ENCODE results near the gene TASP1.
A peak's percentile ranks its signal among the peaks of the same experiment; 100 is the strongest.

The TASP1 gene

DNA sequence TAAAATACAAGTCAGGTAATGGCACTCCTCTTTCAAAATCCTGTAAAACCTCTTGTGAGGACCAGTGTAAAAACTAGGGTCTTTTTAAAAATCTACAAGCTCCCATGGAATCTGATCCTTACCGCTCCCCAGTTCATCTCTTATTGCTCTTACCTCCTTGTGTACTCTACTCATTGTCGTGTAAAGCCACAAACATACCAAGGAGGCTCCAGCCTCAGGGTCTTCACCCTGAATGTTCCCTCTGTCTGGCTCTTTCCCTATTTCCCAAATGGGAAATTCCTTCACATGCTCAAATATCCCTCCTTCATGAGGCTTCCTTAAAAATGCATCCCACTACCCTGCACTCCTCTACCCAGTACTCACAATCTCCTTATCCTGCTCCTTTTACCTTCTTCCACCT, 67.1 kb downstream of the TASP1 start:
- DNase-seq (ENCODE audit: low read depth): no peak

DNA sequence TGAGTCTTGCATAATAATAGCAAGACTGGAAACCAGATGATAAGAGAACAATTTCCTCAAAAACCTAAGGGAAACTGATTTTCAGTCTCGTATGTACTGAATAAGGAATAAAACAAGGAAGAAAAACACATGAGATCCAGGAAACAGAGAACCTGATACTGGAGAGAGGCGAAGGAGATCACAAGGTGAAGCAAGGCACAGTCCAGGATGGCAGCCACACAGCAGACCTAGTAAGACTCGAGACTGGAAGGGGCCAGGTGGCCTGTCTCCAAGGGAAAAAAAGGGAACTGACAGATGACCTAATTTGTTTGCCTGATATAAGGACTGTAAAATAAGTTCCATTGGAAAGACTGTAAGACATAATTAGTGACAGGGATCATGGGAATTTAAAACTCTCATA, 71.1 kb downstream of the TASP1 start:
- DNase-seq (ENCODE audit: low read depth): no peak

DNA sequence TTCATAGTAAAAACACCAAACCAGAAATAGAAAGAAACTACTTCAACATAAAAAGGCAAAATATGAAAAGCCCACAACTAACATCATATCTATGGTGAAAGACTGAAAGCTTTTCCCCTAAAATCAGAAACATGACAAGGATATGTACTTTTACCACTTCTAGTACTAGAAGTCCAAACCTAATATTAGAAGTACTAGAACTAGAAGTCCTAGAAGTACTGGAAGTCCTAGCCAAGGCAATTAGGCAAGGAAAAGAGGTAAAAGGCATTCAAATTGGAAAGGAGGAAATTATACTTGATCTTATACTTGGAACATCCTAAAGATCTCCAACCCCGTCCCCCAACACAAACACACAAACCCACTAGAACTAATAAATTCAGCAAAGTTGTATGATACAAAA, 74.9 kb downstream of the TASP1 start:
- no peak for DNase-seq (ENCODE audit: low read depth)

DNA sequence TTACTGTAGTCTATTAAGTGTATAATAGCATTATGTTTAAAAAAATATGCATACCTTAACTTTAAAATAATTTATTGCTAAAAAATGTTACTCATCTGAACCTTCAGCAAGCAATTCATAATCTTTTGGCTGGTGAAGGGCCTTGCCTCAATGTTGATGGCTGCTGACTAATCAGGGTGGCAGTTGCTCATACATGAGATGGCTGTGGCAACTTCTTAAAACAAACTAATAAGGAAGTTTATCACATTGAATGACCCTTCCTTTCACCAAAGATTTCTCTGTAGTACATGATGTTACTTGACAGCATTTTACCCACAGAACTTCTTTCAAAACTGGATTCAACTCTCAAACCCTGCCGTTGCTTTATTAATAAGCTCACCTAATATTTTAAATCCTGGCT, 84.0 kb downstream of the TASP1 start:
- no peak for DNase-seq (ENCODE audit: low read depth)

DNA sequence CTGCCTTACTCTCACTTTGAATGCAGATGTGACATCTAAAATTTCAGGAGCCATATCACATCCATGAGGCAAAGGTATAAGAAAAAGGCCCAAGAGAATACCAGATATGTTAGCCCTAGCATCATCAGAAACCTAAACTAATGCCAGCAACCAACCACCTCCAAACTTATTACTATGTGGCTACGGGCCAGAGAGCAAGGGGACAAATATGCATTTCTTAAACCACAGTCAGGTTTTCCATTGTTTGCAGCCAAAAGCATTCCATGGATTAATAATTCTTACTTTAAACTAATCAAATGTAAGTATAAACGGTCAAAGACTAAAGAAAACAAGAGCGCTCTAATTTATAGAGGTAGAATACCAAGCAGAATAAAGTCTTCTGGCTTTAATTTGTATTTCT, 84.7 kb downstream of the TASP1 start:
- no peak for DNase-seq (ENCODE audit: low read depth)

DNA sequence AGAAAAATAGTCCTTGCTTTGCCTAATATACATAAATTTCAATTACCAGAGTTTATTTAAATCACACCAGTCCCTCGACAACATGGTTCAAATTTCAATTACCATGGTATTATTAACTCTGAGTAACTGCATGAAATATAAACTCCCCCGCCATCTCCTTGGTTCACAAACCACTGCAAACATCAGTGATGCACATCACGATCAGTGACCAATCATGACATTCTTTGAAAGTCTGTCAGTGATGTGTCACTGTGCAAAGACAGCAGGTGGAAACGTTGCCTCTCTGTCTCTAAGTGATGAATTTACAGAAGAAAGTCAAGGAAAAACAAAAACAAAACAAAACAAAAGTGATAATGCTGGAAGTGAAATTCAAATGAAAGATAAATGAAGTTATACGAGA, 86.7 kb downstream of the TASP1 start:
- DNase-seq (ENCODE audit: low read depth): no peak

DNA sequence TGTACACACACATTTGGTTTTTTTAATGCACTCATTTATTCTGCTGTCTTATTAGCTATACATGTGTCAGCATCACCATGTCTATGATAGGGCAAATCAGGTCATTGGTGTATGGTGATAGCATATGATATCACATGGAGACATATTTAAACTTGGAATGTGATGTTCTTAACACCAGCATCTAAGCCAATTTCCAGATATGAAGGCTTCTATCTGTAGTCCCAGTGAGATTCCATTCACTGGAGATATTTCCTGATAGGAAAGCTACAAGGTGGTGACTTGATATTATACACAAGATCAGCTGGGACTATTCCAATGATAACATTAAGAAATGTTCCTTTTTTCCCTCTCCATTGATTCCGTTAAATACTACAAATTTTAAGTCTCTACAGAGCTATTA, 89.3 kb downstream of the TASP1 start:
- no peak for DNase-seq (ENCODE audit: low read depth)

DNA sequence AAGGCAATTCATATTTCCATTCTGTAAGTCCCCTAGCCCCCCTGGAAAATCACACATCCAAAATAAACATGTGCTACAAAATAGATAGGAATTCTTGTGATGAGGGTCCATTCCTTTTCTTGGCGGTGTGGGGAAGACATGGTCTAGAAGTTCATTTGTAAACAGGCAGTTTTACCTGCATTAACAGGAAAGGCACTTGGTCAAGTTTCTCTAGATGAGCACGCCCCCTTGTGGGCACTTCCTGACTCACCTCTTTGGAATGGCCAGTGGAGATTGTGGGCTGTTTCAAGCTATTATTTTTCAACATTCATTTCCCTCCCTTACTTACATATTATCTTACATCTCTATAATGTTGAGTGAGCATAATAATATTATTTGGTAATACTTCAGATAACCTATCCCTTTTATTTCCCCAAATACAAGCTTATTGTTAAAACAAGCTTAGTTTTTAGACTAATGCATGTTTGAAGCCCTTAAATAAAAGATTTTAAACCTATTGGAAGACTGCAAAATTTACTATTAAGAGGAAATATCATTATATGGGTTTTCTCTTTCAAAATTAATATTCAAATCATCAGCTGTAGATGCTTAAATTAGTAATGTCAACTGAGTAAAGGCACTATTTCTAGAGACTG, 92.1 kb downstream of the TASP1 start:
- DNase-seq (ENCODE audit: low read depth): peak; percentile 38

DNA sequence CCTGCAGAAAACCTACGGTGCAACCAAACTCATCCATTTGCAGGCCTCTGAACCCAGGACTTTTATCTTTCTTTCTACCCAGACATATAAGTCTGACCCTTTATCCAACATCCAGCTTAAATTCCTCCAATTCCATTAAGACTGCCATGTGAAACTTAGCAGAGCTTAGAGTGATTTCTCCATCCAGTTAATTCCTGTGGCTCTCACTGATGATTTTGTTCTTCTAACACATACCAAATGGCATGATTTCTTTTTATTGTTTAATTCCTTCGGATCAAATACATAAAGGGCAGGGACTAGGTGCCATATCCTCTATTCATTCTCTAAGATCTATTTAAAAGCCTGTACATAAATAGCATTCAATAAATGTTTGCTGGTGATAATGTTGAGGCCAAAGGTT, 92.9 kb downstream of the TASP1 start:
- DNase-seq (ENCODE audit: low read depth): no peak

DNA sequence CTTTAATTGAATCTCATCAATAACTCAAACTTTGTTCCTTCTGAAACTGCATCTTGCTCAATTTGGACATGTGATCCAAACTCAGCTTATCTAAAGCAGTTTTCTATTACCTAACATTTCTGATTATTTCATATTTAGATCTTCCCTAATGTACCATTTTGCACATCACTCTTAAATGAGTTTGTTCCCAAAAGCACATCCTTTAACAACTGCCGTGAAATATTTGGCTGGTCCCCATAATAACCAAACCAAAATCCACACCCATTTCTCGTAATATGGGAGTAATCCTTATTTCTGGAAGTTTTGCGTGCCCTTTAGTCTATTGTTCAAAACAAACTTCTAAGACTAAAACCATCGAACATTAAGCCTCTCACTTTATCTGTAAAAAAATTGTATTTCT, 94.9 kb downstream of the TASP1 start:
- no peak for DNase-seq (ENCODE audit: low read depth)

DNA sequence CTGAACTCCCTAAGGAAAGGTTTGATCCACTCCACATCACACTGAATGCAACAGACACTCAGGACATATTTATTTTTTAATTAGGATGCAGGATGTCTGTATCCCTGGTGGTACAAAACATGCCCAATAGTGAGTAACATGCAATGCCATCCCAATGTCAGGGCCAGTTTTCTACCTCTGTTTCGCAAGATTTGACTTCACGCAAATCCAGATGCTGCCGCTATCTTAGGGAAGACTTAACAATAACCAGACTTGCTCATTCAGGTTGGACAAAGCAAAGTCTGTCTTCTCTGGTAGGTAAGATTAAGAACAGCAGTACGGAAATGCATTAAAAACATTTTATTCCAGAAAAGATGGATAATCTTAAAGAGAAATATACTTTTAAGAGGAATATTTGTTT, 103.1 kb downstream of the TASP1 start:
- no peak for DNase-seq (ENCODE audit: low read depth)

DNA sequence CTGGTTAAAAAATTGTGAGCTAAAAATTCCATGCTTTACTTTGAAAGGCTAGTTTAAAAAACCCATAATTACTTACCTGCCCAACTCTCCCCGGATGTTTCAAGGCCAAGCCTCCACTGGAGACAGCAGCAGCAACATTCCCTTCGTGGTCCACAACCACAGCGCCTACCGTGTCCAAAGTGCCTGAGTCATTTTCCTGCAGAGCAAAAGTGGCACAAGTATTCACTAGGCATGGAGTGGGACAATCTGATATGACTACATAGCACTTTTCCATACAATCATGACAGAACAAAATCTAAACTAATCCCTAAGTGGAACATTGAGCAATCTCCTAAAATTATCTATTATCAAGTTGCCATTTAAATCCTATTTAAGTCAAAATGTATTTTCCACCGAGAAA, 104.8 kb downstream of the TASP1 start:
- no peak for DNase-seq (ENCODE audit: low read depth)

DNA sequence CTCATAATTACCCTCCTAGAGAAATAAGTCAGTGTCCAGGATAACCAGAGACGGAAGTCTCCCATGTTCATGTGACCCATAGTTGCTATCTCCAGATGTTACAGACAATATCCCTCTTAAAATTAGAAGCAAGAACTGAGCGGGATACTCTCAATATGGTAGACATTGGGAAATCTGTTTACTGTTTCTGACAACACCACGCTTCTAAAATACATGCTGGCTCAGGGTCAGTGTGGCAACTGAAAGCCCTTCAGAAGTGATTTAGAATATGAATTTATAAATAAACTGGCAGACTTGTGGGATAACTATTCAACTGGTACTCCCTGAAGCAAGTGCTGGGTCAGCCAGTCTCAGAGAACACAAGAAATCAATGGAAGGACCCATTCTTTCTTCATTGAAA, 108.6 kb downstream of the TASP1 start:
- DNase-seq (ENCODE audit: low read depth): no peak

DNA sequence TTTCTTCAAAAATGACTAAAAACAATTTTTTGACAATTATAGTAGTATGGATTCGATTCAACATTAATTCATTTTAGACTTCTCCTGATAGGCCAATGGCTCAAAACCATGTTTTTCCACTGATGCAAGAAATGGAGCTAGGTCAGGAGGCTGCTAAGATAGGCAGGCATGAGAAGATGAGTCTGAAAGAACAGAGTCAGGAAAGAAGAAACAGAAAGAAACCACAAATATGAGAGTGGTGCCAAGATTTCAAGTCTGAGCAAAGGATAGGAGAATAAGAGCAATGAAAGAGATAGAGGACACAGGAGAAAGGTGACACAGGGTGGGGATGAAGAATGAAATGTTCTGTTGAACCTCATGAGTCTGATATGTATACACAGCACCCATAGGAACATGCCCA, 112.2 kb downstream of the TASP1 start:
- DNase-seq (ENCODE audit: low read depth): no peak

DNA sequence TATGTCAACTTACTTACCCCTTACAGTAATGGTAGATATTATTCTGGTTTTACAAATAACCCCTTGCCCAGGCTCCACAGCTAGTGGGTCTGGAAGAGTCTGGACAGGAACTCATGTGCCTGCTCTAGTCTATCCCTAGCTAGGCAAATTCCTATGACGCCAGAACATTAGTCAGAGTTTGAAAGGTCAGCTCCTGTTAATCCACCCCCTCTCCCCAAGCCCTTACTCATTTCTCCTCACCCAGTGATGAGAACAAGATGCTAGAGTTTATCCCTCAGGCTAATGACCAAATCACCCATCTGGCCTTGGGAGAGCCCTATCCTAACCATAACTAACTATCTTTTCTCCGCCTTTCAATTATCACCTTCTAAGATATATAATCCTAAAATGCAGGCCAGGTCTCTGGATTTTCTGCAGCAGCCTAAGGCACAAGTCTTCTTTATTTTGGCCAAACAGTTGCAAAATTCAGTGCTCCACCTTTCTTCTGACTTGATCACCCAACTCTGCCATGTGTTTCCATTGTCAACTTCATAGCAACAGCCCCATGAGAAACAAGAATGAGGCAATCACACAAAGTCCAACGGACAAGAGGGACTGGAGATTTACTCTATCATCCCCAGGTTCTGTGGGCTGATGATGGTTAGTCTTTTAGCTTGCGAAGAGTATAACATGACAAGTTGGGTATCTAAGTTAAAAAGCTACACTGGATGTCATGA, 113.3 kb downstream of the TASP1 start:
- no peak for DNase-seq (ENCODE audit: low read depth)

DNA sequence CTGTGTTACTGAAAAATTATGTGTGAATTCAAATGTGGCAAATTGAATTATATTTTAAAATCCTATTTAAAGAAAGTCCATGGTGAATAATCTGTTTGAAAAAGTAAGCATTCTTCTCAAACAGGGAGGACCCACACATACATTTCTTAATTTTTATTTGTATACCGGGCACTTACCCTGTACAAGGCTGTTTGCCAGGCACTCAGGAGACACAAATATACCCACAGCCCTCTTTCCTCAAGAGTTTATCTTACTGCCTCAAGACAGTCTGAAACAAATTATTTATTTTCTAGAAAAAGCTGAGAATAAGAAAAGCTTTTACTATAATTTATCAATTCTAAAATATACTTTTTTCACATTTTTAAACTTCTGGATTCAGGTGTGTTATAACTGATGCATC, 114.4 kb downstream of the TASP1 start:
- DNase-seq (ENCODE audit: low read depth): no peak

DNA sequence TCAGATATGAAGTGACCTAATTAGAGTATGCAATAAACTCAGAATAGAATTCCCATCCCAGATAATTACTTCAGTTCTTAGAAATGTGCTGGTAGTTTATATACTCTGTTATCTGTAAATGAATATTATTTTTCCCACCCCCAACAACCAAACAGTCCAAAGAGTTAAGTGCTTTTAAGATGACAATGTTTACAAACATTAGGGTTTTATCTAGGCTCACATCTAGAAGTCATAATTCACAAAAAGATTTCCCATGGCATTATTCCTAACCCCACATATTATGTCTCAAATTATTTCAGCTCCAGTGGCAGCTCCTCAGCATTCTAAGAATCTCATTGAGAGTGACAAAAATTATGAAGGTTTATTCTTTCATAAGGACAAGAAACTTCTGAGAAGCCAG, 120.9 kb downstream of the TASP1 start:
- no peak for DNase-seq (ENCODE audit: low read depth)

DNA sequence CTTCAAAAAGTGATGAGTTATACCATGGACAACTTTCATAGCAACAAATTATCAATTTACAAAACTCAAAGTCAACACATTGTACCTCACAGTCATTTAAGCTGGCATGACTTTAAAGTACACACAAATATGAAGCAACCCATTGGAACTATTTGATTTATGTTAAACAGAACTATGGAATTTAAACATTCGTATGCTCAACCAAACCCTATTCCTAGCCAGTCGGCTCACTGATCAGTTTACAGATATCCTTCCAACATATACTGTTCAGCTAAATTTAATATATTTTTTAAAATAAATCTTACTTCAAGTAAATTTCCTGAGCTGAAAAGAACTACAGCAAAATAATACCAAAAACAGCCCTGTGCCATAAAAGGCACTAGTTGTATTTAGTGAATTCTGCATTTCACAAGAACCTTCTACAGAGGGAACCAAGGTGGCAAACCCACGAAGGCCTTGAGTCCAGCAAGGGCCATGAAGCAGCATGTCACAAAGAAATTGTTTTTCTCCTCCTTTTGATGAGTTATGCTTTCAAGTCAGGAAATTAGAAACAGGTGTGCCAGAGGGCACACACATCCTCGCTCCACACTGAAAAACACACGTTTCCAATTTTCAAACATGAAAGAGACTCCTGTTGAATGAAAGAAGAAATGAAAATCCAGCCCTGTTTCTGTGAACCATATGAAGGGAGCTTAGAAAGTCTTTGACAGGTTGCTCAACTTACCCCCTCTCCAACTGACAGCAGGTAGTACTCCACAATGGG, 122.8 kb downstream of the TASP1 start:
- no peak for DNase-seq (ENCODE audit: low read depth)

DNA sequence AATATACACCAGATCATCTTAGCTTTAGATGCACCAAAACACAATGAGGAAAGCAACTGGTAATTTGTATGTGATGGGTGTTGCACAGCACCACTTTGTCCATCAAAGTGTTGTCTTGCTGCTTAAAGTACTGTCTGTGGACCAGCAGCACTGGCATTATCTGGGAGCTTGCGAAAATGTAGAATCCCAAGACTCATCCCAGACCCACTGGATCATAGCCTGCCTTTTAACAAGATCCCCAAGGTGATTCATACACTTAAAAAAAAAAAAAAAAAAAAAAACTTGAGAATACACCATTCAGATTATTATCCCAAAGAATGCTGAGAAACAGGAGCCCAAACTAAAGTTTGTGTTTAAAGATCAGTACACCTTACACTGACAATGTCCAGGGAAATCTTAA, 123.4 kb downstream of the TASP1 start:
- no peak for DNase-seq (ENCODE audit: low read depth)

DNA sequence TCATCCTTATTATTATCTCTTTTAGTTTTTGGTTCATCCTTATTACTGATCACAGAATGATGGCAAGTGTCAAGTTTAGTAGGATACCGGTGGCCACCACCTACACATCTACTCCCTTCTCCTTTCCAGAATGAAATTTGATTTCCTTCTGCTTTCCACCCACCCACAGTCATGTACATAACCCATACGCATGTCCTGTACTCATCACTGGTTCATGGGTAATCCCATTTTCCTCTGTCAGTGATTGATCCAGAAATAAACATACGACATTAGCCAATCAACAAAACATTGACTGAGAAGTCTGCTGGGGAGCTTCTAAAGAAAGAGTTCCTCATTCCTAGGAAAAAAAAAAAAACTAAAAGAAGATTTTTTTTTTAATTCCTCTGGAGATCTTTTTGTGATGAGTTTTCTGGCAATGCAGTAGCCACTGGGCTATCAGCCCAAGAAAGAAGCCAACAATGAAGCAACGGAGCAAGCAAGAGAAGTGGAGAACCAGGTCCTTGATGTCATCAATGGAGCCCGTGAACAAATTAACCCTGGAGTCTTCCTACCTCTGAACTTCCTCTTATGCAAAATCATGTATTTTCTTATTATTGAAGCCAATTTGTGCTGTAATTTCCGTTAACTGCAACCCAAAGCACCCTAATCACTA, 127.8 kb downstream of the TASP1 start:
- DNase-seq (ENCODE audit: low read depth): no peak

DNA sequence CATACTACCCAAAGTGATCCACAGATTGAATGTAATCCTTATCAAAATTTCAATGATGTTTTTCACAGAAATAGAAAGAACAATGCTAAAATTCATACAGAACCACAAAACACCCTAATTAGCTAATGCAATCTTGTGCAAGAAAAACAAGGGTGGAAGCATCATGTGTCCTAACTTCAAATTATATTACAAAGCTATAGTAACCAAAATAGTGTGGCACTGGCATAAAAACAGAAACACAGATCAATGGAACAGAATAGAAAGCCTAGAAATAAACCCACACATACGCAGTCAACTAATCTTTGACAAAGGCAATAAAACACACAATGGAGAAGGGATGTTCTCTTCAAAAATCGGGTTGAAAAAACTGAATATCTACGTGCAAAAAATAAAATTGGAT, 131.1 kb downstream of the TASP1 start:
- DNase-seq (ENCODE audit: low read depth): no peak

DNA sequence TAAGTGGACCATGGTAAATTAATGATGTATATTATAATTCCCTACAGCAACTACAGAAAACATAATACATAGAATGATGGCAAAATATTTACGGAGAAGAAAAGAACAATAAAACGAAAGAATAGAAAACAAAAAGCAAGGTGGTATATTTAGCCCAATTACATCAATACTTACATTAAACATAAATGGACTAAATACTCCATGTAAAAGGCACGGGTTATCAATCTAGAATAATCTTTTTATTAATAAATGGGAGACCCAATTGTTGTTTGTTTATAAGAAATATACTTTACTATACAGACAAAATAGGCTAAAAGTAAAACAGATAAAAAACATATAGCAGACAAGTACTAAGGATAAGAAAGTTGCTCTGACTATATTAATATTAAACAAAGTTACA, 137.2 kb downstream of the TASP1 start:
- no peak for DNase-seq (ENCODE audit: low read depth)

DNA sequence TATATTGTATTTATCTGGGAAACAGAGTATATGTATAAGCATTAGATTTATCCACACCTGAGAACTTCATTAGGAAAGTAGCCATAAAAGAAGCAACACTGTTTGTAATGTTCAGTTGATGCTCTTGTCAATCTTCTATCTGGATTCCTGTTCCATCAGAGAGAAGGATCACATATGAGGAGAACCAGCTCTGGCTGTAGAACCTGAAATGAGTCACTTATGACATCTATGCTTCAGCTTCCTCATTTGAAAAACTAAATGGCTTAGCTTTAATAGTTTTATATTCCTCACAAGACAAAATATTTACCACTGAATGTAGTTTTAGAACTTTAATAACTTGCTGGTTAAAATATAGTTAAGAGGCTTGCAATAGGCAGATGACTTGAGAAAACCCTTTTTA, 144.7 kb downstream of the TASP1 start:
- no peak for DNase-seq (ENCODE audit: low read depth)

Measured in activated T-helper 1 cell treated with Interleukin-2 at 50 U/mL for 16 hours (primary cell).